Liver (tissue), 9 donors: ENCODE data around the gene SYNDIG1. TPM values are rescaled to one million over a fixed set of nuclear protein-coding genes. Genes with fewer than 3 reads are reported as not detected.

Source experiments
- DNase-seq: peaks from one replicate; pipeline ENCODE4 v3.0.0-alpha.2; 2017; ENCODE audit warnings: low spot score
- H3K27ac ChIP-seq, 2 donors: one replicate each; pipeline ENCODE4 v1.7.0; 2013; ENCODE audit warnings: inconsistent platforms in 2 of 2, low read length in 2 of 2, control low read depth in 1 of 2, low read depth in 1 of 2, mild to moderate bottlenecking in 1 of 2
- H3K27me3 ChIP-seq, 4 donors: one replicate each; pipeline versions ENCODE4 v1.6.1 to v1.7.0; 2013; ENCODE audit warnings: low read length in 3 of 4, inconsistent platforms in 1 of 4, mild to moderate bottlenecking in 1 of 4, moderate library complexity in 1 of 4; ENCODE audit not compliant: control insufficient read depth in 4 of 4, insufficient read depth in 4 of 4
- H3K36me3 ChIP-seq, 4 donors: one replicate each; pipeline versions ENCODE4 v1.6.1 to v1.7.0; 2013; ENCODE audit warnings: low read length in 3 of 4, mild to moderate bottlenecking in 3 of 4, low read depth in 1 of 4, moderate library complexity in 1 of 4; ENCODE audit not compliant: control insufficient read depth in 4 of 4, insufficient read depth in 3 of 4
- H3K4me1 ChIP-seq, 4 donors: one replicate each; pipeline versions ENCODE4 v1.6.1 to v1.7.0; 2013; ENCODE audit warnings: low read length in 3 of 4, mild to moderate bottlenecking in 3 of 4, moderate library complexity in 1 of 4; ENCODE audit not compliant: control insufficient read depth in 4 of 4, insufficient read depth in 4 of 4
- H3K4me3 ChIP-seq, 3 donors: one replicate each; pipeline versions ENCODE4 v1.6.1 to v1.7.0; 2013; ENCODE audit warnings: low read length in 3 of 3, control low read depth in 1 of 3, low read depth in 1 of 3, mild to moderate bottlenecking in 1 of 3
- H3K9ac ChIP-seq, 2 donors: one replicate each; pipeline ENCODE4 v1.7.0; 2013; ENCODE audit warnings: low read length in 2 of 2, mild to moderate bottlenecking in 2 of 2, moderate library complexity in 2 of 2, control low read depth in 1 of 2, low read depth in 1 of 2
- H3K9me3 ChIP-seq, 4 donors: one replicate each; pipeline versions ENCODE4 v1.6.1 to v1.7.0; 2013; ENCODE audit warnings: low read length in 3 of 4; ENCODE audit not compliant: control insufficient read depth in 4 of 4
- EGR1 ChIP-seq, 2 donors: IDR thresholded peaks; 2 replicates each; pipeline ENCODE4 v1.6.1; 2016 to 2018; ENCODE audit warnings: antibody characterized with exemption in 2 of 2, low read depth in 2 of 2
- FOXA1 ChIP-seq: IDR thresholded peaks from 2 replicates; pipeline ENCODE4 v1.6.1; 2016; ENCODE audit warnings: antibody characterized with exemption
- FOXA2 ChIP-seq: IDR thresholded peaks from 2 replicates; pipeline ENCODE4 v1.6.1; 2016; ENCODE audit warnings: antibody characterized with exemption
- GABPA ChIP-seq, 2 donors: IDR thresholded peaks in 1 of 2; conservative IDR thresholded peaks in 1 of 2; 2 replicates each; pipeline ENCODE4 v1.6.1; 2016; ENCODE audit warnings: antibody characterized with exemption in 2 of 2, mild to moderate bottlenecking in 1 of 2, moderate library complexity in 1 of 2
- HNF4A ChIP-seq, 2 donors: conservative IDR thresholded peaks; 2 replicates each; pipeline ENCODE4 v1.6.1; 2016; ENCODE audit warnings: antibody characterized with exemption in 2 of 2, mild to moderate bottlenecking in 2 of 2
- HNF4G ChIP-seq: IDR thresholded peaks from 2 replicates; pipeline ENCODE4 v1.6.1; 2016; ENCODE audit warnings: antibody characterized with exemption
- RAD21 ChIP-seq, 2 donors: IDR thresholded peaks; 2 replicates each; pipeline ENCODE4 v1.6.1; 2016; ENCODE audit warnings: antibody characterized with exemption in 2 of 2, mild to moderate bottlenecking in 2 of 2
- RXRA ChIP-seq, 2 donors: IDR thresholded peaks; 2 replicates each; pipeline ENCODE4 v1.6.1; 2017 to 2018; ENCODE audit warnings: antibody characterized with exemption in 2 of 2, mild to moderate bottlenecking in 1 of 2
- SP1 ChIP-seq: IDR thresholded peaks from 2 replicates; pipeline ENCODE4 v1.6.1; 2018; ENCODE audit warnings: antibody characterized with exemption, mild to moderate bottlenecking
- TAF1 ChIP-seq: conservative IDR thresholded peaks from 2 replicates; pipeline ENCODE4 v1.6.1; 2016; ENCODE audit warnings: antibody characterized with exemption, mild to moderate bottlenecking
- YY1 ChIP-seq: IDR thresholded peaks from 2 replicates; pipeline ENCODE4 v1.6.1; 2016; ENCODE audit warnings: antibody characterized with exemption, mild to moderate bottlenecking
- WGBS: extraction: QIAGEN DNeasy Blood & Tissue Kit; methylation state at CpG from one replicate; pipeline ENCODE4 v1.1.7; 2013; 5-methylcytosine and 5-hydroxymethylcytosine counted together
- polyA plus RNA-seq, 2 donors: library from polyadenylated mRNA; stranded (reverse) in 1 of 2; unstranded in 1 of 2; fragments of 200-250 nt in 1 of 2; fragments of >200 nt in 1 of 2; fragmentation: Nextera tagmentation in 1 of 2; extraction: Ambion mirVana in 1 of 2; gene quantifications; one replicate each; pipeline versions ENCODE4 v1.2.1 to v1.2.3, GENCODE V29; 2013 to 2015
- total RNA-seq, 2 donors: library from RNA; depleted of rRNA; stranded (reverse); fragments of >200 nt; gene quantifications; one replicate each; pipeline ENCODE4 v1.2.3, GENCODE V29; 2014
- TF ChIP-seq, protein P1 (sequence below): IDR thresholded peaks from 2 replicates; pipeline ENCODE4 v1.6.1; 2016; ENCODE audit warnings: antibody characterized with exemption
- TF ChIP-seq, protein P2 (sequence below): fragments of 150-350 bp; IDR thresholded peaks from 2 replicates; pipeline ENCODE4 v1.5.1; 2017; ENCODE audit warnings: improper control_type of control experiment, low read depth, low read length; ENCODE audit not compliant: missing input control
- TF ChIP-seq, protein P3 (sequence below): IDR thresholded peaks from 2 replicates; pipeline ENCODE4 v1.6.1; 2016; ENCODE audit warnings: antibody characterized with exemption
- TF ChIP-seq, protein P4 (sequence below): IDR thresholded peaks from 2 replicates; pipeline ENCODE4 v1.6.1; 2016; ENCODE audit warnings: antibody characterized with exemption
- donor health status: healthy.
- donor health status: healthy.
- donor health status: healthy.
- donor health status: healthy.
- donor health status: healthy.

The SYNDIG1 gene
- total and polyA plus RNA-seq, 4 donors, result 0.05 to 0.08 TPM; not detected in 2

DNA sequence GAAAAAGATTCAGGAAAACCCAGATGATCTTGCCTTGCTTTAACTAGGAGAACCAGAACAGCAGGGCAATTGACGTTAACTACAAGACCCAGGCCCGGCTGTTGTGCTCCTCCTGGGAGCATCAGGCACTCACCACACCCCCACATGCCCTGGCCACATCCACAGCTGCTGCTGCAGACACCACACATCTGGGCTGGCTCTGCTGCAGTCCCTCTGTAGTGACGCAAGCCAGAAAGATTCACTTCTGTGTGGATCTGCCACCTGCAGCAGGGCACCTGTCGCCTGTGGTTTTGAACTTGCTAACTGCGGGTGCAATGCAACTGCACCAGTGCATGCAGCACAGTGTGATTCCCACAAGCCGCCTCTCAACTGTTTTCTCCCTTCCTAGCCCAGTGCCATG, 228.8 kb downstream of the SYNDIG1 start:
- Histone ChIP-seq H3K27me3 (no peaks in the 10 kb centered on the region), H3K27ac (no peak overlapping the region), H3K4me3 (no peak overlapping the region), H3K4me1 (no peaks in the 10 kb centered on the region), H3K9ac (no peak overlapping the region), H3K36me3 (no peaks in the 10 kb centered on the region), H3K9me3 (no peaks in the 10 kb centered on the region)
- DNase-seq, result peak; percentile 26
- 80% methylated on average over 6 of the region's 6 CpGs for WGBS
- TF ChIP-seq, protein P1, sequence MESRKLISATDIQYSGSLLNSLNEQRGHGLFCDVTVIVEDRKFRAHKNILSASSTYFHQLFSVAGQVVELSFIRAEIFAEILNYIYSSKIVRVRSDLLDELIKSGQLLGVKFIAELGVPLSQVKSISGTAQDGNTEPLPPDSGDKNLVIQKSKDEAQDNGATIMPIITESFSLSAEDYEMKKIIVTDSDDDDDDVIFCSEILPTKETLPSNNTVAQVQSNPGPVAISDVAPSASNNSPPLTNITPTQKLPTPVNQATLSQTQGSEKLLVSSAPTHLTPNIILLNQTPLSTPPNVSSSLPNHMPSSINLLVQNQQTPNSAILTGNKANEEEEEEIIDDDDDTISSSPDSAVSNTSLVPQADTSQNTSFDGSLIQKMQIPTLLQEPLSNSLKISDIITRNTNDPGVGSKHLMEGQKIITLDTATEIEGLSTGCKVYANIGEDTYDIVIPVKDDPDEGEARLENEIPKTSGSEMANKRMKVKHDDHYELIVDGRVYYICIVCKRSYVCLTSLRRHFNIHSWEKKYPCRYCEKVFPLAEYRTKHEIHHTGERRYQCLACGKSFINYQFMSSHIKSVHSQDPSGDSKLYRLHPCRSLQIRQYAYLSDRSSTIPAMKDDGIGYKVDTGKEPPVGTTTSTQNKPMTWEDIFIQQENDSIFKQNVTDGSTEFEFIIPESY, result no peak
- TF ChIP-seq HNF4A (conservative IDR thresholded peaks at IDR 0.05), result no peak
- TF ChIP-seq FOXA2, result no peak
- no peak for TF ChIP-seq SP1
- TF ChIP-seq RXRA (IDR thresholded peaks at IDR 0.05), result no peak
- no peak for TF ChIP-seq EGR1 (IDR thresholded peaks at IDR 0.05; ENCODE audit: low read depth in 2 of 2)

DNA sequence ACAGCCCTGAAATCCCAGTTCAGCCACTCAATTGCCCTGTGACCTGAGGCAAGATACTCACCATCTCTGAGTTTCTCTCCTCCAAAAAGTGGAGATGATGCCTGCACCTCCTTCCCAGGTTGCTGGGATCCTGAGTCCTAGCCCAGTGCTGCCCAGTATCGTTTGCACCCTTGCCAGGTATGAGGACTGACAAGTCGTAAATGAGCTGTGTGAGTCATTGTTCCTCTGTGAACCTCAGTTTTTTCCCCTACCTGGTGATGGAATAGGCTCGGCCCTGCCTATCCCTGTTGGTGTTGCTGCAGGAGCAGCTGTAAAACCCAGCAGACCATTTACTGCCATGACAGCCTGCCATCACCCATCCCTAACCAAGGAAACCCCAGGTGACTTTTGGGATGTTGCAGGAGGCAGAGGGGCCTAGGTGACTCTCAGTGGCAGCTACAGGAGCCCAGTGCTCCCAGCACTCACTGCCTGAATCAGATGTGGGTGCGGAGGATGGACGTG, 229.3 kb downstream of the SYNDIG1 start:
- no peak for DNase-seq
- H3K9me3 ChIP-seq, result no peaks in the 10 kb centered on the region
- no peak overlapping the region for H3K4me3 ChIP-seq
- no peak overlapping the region for H3K9ac ChIP-seq
- H3K27me3 ChIP-seq, result no peaks in the 10 kb centered on the region
- TF ChIP-seq YY1 (no peak), RAD21 (IDR thresholded peaks at IDR 0.05) (no peak), HNF4G (no peak), FOXA1 (no peak), GABPA (IDR thresholded peaks at IDR 0.05 in 1 of 2, conservative IDR thresholded peaks at IDR 0.05 in 1 of 2) (no peak), TAF1 (no peak), SP1 (no peak), RXRA (IDR thresholded peaks at IDR 0.05) (no peak), HNF4A (conservative IDR thresholded peaks at IDR 0.05) (no peak)
- TF ChIP-seq, protein P2, sequence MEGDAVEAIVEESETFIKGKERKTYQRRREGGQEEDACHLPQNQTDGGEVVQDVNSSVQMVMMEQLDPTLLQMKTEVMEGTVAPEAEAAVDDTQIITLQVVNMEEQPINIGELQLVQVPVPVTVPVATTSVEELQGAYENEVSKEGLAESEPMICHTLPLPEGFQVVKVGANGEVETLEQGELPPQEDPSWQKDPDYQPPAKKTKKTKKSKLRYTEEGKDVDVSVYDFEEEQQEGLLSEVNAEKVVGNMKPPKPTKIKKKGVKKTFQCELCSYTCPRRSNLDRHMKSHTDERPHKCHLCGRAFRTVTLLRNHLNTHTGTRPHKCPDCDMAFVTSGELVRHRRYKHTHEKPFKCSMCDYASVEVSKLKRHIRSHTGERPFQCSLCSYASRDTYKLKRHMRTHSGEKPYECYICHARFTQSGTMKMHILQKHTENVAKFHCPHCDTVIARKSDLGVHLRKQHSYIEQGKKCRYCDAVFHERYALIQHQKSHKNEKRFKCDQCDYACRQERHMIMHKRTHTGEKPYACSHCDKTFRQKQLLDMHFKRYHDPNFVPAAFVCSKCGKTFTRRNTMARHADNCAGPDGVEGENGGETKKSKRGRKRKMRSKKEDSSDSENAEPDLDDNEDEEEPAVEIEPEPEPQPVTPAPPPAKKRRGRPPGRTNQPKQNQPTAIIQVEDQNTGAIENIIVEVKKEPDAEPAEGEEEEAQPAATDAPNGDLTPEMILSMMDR, result no peak
- TF ChIP-seq, protein P1, result no peak
- TF ChIP-seq, protein P3, sequence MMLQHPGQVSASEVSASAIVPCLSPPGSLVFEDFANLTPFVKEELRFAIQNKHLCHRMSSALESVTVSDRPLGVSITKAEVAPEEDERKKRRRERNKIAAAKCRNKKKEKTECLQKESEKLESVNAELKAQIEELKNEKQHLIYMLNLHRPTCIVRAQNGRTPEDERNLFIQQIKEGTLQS, result no peak
- TF ChIP-seq, protein P4, sequence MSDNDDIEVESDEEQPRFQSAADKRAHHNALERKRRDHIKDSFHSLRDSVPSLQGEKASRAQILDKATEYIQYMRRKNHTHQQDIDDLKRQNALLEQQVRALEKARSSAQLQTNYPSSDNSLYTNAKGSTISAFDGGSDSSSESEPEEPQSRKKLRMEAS, result no peak
- no peak overlapping the region for H3K27ac ChIP-seq
- H3K4me1 ChIP-seq, result no peaks in the 10 kb centered on the region
- H3K36me3 ChIP-seq, result no peaks in the 10 kb centered on the region
- 81% methylated on average over 5 of the region's 5 CpGs for WGBS
